K562 (cell line): ENCODE measurements around the gene SAMD13.

Experiments used
- EGR1 ChIP-seq: fragments of 450-650 bp; conservative IDR thresholded peaks from 2 replicates; pipeline ENCODE4 v1.6.1; 2017; ENCODE audit warnings: mild to moderate bottlenecking
- POLR2AphosphoS5 ChIP-seq: IDR thresholded peaks from 2 replicates; pipeline ENCODE4 v1.6.1; 2011; ENCODE audit warnings: mild to moderate bottlenecking, low read depth, low read length, moderate library complexity; ENCODE audit not compliant: control insufficient read depth, insufficient read depth
- POLR3A ChIP-seq: IDR thresholded peaks from 2 replicates; pipeline ENCODE4 v1.6.1; 2011; ENCODE audit warnings: borderline replicate concordance, mild to moderate bottlenecking, moderate library complexity; ENCODE audit not compliant: insufficient read length, insufficient read depth; ENCODE audit errors: extremely low read depth
- RBM15 ChIP-seq: fragments of 200-400 bp; formaldehyde crosslinking; IDR thresholded peaks from 2 replicates; pipeline ENCODE4 v1.6.1; 2018; ENCODE audit warnings: mild to moderate bottlenecking, low read length, moderate library complexity; ENCODE audit not compliant: insufficient read depth
- ZNF444 ChIP-seq: fragments of 250-450 bp; sonication (Bioruptor Pico); IDR thresholded peaks from 2 replicates; pipeline ENCODE4 v1.4.0; 2020; ENCODE audit warnings: mild to moderate bottlenecking, moderate library complexity
- ZNF586 ChIP-seq: fragments of 450-650 bp; formaldehyde crosslinking; conservative IDR thresholded peaks from 2 replicates; pipeline ENCODE4 v1.4.0; 2020; ENCODE audit warnings: mild to moderate bottlenecking, moderate library complexity
- TF ChIP-seq, protein P1 (sequence below): sonication (generic); formaldehyde crosslinking; IDR thresholded peaks from 2 replicates; pipeline ENCODE4 v1.9.0; 2022; ENCODE audit warnings: mild to moderate bottlenecking, missing genetic modification reagents
- TF ChIP-seq, protein P2 (sequence below), 3 experiments: IDR thresholded peaks in 2 of 3; conservative IDR thresholded peaks in 1 of 3; 2 replicates each; pipeline ENCODE4 v1.5.1; 2011 to 2012; ENCODE audit warnings: low read length in 3 of 3, mild to moderate bottlenecking in 3 of 3, control low read depth in 2 of 3, improper control_type of control experiment in 1 of 3, inconsistent platforms in 1 of 3, low read depth in 1 of 3, mixed read lengths in 1 of 3, moderate library complexity in 1 of 3; ENCODE audit not compliant: insufficient read depth in 2 of 3
- TF ChIP-seq, protein P3 (sequence below), 3 experiments: fragments of 200-800 bp in 1 of 3; sonication (Bioruptor generic) in 1 of 3; sonication (generic) in 1 of 3; formaldehyde crosslinking in 1 of 3; IDR thresholded peaks; 2 replicates each; pipeline versions ENCODE4 v1.6.1 to v1.8.0; 2016 to 2022; ENCODE audit warnings: mild to moderate bottlenecking in 2 of 3, missing compliant biosample characterization in 2 of 3, missing genetic modification characterization in 2 of 3, missing genetic modification reagents in 1 of 3
- TF ChIP-seq, protein P4 (sequence below): fragments of 450-650 bp; IDR thresholded peaks from 2 replicates; pipeline ENCODE4 v1.6.1; 2017; ENCODE audit warnings: mild to moderate bottlenecking, moderate library complexity

DNA sequence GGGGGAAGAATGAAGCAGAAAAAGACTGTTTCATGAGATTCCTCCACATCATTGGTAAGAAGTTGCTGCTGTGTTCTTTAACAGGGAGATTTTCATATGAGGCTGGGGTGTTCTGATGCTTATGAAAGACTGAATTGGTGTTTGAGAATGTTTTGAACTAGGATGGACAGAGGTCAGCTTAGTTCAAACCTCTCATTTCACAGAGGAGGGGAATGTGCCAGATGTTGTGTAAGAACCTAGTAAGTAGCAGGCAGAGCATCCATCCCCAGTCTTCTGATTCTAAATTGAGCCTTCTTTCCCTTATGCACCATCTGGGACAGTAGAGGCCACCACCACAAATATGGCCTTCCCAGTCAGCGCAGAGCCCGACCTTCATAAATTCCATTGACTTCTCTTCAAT is 43.7 kb downstream of the SAMD13 start:
- no peak for TF ChIP-seq ZNF586 (CRISPR knock-in tag)
- TF ChIP-seq, protein P1, sequence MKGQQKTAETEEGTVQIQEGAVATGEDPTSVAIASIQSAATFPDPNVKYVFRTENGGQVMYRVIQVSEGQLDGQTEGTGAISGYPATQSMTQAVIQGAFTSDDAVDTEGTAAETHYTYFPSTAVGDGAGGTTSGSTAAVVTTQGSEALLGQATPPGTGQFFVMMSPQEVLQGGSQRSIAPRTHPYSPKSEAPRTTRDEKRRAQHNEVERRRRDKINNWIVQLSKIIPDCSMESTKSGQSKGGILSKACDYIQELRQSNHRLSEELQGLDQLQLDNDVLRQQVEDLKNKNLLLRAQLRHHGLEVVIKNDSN (CRISPR knock-in tag), result no peak
- TF ChIP-seq, protein P2, sequence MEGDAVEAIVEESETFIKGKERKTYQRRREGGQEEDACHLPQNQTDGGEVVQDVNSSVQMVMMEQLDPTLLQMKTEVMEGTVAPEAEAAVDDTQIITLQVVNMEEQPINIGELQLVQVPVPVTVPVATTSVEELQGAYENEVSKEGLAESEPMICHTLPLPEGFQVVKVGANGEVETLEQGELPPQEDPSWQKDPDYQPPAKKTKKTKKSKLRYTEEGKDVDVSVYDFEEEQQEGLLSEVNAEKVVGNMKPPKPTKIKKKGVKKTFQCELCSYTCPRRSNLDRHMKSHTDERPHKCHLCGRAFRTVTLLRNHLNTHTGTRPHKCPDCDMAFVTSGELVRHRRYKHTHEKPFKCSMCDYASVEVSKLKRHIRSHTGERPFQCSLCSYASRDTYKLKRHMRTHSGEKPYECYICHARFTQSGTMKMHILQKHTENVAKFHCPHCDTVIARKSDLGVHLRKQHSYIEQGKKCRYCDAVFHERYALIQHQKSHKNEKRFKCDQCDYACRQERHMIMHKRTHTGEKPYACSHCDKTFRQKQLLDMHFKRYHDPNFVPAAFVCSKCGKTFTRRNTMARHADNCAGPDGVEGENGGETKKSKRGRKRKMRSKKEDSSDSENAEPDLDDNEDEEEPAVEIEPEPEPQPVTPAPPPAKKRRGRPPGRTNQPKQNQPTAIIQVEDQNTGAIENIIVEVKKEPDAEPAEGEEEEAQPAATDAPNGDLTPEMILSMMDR (IDR thresholded peaks at IDR 0.05 in 2 of 3, conservative IDR thresholded peaks at IDR 0.05 in 1 of 3; ENCODE audit: insufficient read depth in 2 of 3, low read depth in 1 of 3, low read length in 3 of 3), result no peak
- TF ChIP-seq, protein P3, sequence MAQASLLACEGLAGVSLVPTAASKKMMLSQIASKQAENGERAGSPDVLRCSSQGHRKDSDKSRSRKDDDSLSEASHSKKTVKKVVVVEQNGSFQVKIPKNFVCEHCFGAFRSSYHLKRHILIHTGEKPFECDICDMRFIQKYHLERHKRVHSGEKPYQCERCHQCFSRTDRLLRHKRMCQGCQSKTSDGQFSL (CRISPR knock-in tag; IDR thresholded peaks at IDR 0.05), result no peak
- TF ChIP-seq, protein P3 (tag; IDR thresholded peaks at IDR 0.05), result no peak
- TF ChIP-seq ZNF444 (CRISPR knock-in tag), result no peak
- no peak for TF ChIP-seq POLR3A
- TF ChIP-seq EGR1, result no peak
- TF ChIP-seq RBM15, result no peak
- TF ChIP-seq POLR2AphosphoS5, result no peak
- TF ChIP-seq, protein P4, sequence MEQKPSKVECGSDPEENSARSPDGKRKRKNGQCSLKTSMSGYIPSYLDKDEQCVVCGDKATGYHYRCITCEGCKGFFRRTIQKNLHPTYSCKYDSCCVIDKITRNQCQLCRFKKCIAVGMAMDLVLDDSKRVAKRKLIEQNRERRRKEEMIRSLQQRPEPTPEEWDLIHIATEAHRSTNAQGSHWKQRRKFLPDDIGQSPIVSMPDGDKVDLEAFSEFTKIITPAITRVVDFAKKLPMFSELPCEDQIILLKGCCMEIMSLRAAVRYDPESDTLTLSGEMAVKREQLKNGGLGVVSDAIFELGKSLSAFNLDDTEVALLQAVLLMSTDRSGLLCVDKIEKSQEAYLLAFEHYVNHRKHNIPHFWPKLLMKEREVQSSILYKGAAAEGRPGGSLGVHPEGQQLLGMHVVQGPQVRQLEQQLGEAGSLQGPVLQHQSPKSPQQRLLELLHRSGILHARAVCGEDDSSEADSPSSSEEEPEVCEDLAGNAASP, result no peak
